ENCODE results near the gene RALGAPA1. TPM values are rescaled to one million over a fixed set of nuclear protein-coding genes. Genes with fewer than 3 reads are reported as not detected.

The RALGAPA1 gene
- total RNA-seq, 2 donors from 2014 or later, result 65.5 to 66.6 TPM

DNA sequence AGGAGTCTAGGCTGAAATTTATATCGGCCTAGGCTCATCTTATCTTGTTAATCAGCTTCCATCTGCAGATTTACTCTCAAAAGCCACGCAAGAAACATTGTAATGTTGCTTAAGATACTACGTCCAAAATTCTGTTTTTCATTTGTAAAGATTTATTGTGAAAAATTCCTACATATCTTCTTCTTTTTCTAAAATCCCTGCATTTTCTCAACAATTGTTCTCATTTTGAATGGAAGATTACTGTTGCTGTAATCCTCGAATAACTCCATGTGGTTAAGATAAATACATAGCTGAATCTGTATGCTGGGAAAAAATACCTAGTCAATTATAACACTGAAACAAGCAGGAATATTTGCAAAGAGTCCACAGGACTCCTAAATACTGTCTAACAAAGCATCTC is 259.5 kb downstream of the RALGAPA1 start:
- no peak for DNase-seq (ENCODE audit: low spot score)
- Histone ChIP-seq H3K9me3 (no peaks in the 10 kb centered on the region), H3K27ac (no peak overlapping the region), H3K4me1 (replicated peaks) (no peaks in the 10 kb centered on the region), H3K36me3 (no peaks in the 10 kb centered on the region), H3K4me3 (no peak overlapping the region), H3K27me3 (replicated peaks; ENCODE audit: insufficient read depth) (no peaks in the 10 kb centered on the region)
- no peak for TF ChIP-seq POLR2A (IDR thresholded peaks at IDR 0.05)
- no peak for TF ChIP-seq POLR2AphosphoS5 (IDR thresholded peaks at IDR 0.05)
- TF ChIP-seq, protein P1, sequence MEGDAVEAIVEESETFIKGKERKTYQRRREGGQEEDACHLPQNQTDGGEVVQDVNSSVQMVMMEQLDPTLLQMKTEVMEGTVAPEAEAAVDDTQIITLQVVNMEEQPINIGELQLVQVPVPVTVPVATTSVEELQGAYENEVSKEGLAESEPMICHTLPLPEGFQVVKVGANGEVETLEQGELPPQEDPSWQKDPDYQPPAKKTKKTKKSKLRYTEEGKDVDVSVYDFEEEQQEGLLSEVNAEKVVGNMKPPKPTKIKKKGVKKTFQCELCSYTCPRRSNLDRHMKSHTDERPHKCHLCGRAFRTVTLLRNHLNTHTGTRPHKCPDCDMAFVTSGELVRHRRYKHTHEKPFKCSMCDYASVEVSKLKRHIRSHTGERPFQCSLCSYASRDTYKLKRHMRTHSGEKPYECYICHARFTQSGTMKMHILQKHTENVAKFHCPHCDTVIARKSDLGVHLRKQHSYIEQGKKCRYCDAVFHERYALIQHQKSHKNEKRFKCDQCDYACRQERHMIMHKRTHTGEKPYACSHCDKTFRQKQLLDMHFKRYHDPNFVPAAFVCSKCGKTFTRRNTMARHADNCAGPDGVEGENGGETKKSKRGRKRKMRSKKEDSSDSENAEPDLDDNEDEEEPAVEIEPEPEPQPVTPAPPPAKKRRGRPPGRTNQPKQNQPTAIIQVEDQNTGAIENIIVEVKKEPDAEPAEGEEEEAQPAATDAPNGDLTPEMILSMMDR (IDR thresholded peaks at IDR 0.05), result no peak
- 84% methylated on average over 4 of the region's 4 CpGs for WGBS
- intact Hi-C loops (cut with DNase I), result no loop called here

DNA sequence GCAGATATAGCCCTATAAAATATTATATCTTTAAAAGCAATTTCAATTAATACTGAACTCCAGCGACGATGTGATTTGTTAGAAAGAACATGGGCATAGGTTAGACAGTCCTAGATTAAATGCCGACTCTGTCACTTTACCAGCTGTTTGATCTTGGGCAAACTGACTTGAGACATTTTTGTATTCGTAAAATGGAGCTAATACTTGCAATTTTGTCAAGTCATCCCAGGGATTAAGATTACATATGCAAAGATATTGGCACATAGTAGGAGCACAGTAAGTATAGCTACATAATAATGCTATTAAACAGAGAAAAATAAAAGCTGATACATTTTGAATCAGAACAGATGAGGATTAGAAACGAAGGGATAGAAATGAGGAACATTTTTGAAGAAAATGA is 266.1 kb downstream of the RALGAPA1 start:
- TF ChIP-seq, protein P1 (IDR thresholded peaks at IDR 0.05), result no peak
- TF ChIP-seq POLR2A (IDR thresholded peaks at IDR 0.05), result no peak
- no peak for TF ChIP-seq POLR2AphosphoS5 (IDR thresholded peaks at IDR 0.05)
- intact Hi-C loops (cut with DNase I), result no loop called here
- Histone ChIP-seq H3K9me3 (no peaks in the 10 kb centered on the region), H3K4me3 (no peak overlapping the region), H3K27me3 (replicated peaks; ENCODE audit: insufficient read depth) (no peaks in the 10 kb centered on the region), H3K36me3 (no peaks in the 10 kb centered on the region), H3K27ac (no peak overlapping the region), H3K4me1 (replicated peaks) (no peaks in the 10 kb centered on the region)
- 91% methylated on average over 5 of the region's 5 CpGs for WGBS
- no peak for DNase-seq (ENCODE audit: low spot score)

DNA sequence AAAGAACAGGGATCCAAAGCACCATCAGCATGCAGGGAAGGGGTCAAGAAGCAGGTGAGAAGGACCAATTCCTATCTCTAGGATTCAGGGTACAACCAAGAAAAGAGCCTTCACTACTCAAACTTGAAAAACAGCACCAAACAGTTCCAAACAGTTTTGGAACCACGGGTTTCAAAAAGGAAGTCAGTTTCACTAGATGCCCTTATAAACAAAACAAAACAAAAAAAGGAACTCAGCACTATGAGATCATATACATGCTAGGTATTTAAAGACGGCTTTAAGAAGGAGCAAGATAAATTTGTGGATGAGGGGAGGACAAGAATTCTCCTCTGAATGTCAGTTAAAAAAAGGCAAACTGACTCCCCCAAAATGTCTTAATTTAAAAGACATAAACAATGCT is 269.1 kb downstream of the RALGAPA1 start:
- 75% methylated on average over 2 of the region's 2 CpGs for WGBS
- Histone ChIP-seq H3K27ac (no peak overlapping the region), H3K4me1 (replicated peaks) (no peaks in the 10 kb centered on the region), H3K9me3 (no peaks in the 10 kb centered on the region), H3K27me3 (replicated peaks; ENCODE audit: insufficient read depth) (no peaks in the 10 kb centered on the region), H3K4me3 (no peak overlapping the region), H3K36me3 (no peaks in the 10 kb centered on the region)
- intact Hi-C loops (cut with DNase I), result no loop called here
- TF ChIP-seq POLR2A (IDR thresholded peaks at IDR 0.05) (no peak), POLR2AphosphoS5 (IDR thresholded peaks at IDR 0.05) (no peak)
- TF ChIP-seq, protein P1 (IDR thresholded peaks at IDR 0.05), result no peak
- no peak for DNase-seq (ENCODE audit: low spot score)

DNA sequence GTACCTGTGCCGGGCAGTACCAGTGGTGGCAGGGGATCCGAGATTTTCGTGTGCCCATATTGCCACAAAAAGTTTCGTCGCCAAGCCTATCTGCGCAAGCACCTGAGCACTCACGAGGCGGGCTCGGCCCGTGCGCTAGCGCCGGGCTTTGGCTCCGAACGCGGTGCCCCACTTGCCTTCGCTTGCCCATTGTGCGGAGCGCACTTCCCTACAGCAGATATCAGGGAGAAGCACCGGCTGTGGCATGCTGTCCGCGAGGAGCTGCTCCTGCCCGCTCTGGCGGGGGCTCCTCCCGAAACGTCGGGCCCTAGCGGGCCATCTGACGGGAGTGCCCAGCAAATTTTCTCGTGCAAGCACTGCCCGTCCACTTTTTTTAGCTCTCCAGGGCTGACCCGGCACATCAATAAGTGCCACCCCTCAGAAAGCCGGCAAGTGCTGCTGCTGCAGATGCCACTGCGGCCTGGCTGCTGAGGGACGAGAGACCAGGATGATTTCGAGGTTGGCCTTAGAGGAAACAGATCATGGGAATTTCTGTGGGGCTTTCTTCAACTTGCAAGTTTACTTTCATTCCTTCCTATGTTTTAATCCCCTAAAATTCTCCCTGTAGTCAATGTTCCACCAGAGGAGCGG is 273.5 kb downstream of the RALGAPA1 start:
- peak overlapping the region; percentile 41 to 45 for H3K4me3 ChIP-seq
- H3K9me3 ChIP-seq, result no peaks in the 10 kb centered on the region
- H3K4me1 ChIP-seq (replicated peaks), result no peaks in the 10 kb centered on the region
- WGBS, result 9% methylated on average over 37 of the region's 37 CpGs
- intact Hi-C loops (cut with DNase I), result no loop called here
- no peak overlapping the region for H3K27ac ChIP-seq
- no peaks in the 10 kb centered on the region for H3K27me3 ChIP-seq (replicated peaks; ENCODE audit: insufficient read depth)
- TF ChIP-seq POLR2A (IDR thresholded peaks at IDR 0.05) (no peak), POLR2AphosphoS5 (IDR thresholded peaks at IDR 0.05) (no peak)
- TF ChIP-seq, protein P1 (IDR thresholded peaks at IDR 0.05), result no peak
- no peaks in the 10 kb centered on the region for H3K36me3 ChIP-seq
- no peak for DNase-seq (ENCODE audit: low spot score)

DNA sequence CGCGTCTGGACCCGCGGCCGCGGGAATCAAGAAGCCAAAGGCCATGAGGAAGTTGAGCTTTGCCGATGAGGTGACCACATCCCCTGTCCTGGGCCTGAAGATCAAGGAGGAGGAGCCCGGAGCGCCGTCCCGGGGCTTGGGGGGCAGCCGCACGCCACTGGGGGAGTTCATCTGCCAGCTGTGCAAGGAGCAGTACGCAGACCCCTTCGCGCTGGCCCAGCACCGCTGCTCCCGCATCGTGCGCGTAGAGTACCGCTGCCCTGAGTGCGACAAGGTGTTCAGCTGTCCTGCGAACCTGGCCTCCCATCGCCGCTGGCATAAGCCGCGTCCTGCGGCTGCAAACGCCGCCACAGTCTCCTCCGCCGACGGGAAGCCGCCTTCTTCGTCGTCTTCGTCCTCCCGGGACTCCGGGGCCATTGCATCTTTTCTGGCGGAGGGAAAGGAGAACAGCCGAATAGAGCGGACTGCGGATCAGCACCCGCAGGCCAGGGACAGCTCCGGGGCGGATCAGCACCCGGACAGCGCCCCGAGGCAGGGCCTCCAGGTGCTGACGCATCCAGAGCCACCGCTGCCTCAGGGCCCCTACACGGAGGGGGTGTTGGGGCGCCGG is 274.1 kb downstream of the RALGAPA1 start:
- H3K27me3 ChIP-seq (replicated peaks; ENCODE audit: insufficient read depth), result no peaks in the 10 kb centered on the region
- no peaks in the 10 kb centered on the region for H3K9me3 ChIP-seq
- 3% methylated on average over 53 of the region's 55 CpGs for WGBS
- no peak for TF ChIP-seq POLR2A (IDR thresholded peaks at IDR 0.05)
- TF ChIP-seq, protein P1 (IDR thresholded peaks at IDR 0.05), result no peak
- peak; percentile 42 for TF ChIP-seq POLR2AphosphoS5 (IDR thresholded peaks at IDR 0.05)
- no peaks in the 10 kb centered on the region for H3K4me1 ChIP-seq (replicated peaks)
- peak; percentile 40 for DNase-seq (ENCODE audit: low spot score)
- H3K27ac ChIP-seq, result no peak overlapping the region
- H3K36me3 ChIP-seq, result no peaks in the 10 kb centered on the region
- peak overlapping the region; percentile 41 to 45 for H3K4me3 ChIP-seq
- intact Hi-C loops (cut with DNase I), result no loop called here

Data from prostate gland (tissue), 2 donors.